ENCODE measurements around the gene MLXIP.

The MLXIP gene

GRCh38 chr12:122192441-122192840 lies 113.9 kb downstream of the MLXIP start:
- no peak for DNase-seq

DNA sequence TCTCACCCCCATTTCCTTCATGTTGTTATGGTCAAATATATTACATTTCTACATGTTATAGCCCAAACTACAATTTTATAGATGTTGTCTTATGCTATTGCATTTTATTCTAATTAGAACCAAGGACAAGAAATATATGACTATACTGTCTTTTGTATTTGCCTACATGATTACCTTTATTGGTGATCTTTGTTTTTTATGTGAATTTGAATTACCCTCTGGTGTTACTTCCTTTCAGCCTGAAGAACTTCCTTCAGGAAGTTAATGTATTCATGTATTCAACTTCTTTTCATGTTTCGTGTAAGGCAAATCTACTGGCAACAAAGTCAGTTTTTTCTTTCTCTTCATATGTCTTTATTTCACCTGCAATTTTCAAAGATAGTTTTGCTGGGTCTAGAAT lies 116.2 kb downstream of the MLXIP start:
- DNase-seq = no peak

- no peak for DNase-seq
These were observed 116.8 kb downstream of the MLXIP start for GRCh38 chr12:122195405-122195804.
